Hematopoietic multipotent progenitor cell (in vitro differentiated cells): Measurements from ENCODE around the gene ABHD8. TPM values are rescaled to one million over a fixed set of nuclear protein-coding genes. Genes with fewer than 3 reads are reported as not detected.
A peak's percentile ranks its signal among the peaks of the same experiment; 100 is the strongest.

Experiments
- DNase-seq, 3 donors: peaks; one replicate each; pipeline ENCODE4 v3.0.0-alpha.2; 2011 to 2015; ENCODE audit warnings: low read depth in 2 of 3, low spot score in 2 of 3
- total RNA-seq: library from RNA; depleted of rRNA; stranded (reverse); fragments of >200 nt; gene quantifications from one replicate; pipeline ENCODE4 v1.2.3, GENCODE V29; 2012

Gene ABHD8
- total RNA-seq, 1 donor = 19.4 TPM

GRCh38 chr19:17266975-17267788 is 36.0 kb downstream of the ABHD8 start, which contains the start of gene BABAM1:
Gene BABAM1, plus strand, starts transcription at chr19:17267443. Its CDS starts 1,364 bp downstream, at chr19:17268807.
- peak; percentile 78 to 99 (median 98) for DNase-seq

- DNase-seq = peak in 1 of 3 donors; percentile 67
Measured at GRCh38 chr19:17266589-17266974, 36.6 kb downstream of the ABHD8 start.

- DNase-seq = no peak
Measured at GRCh38 chr19:17266026-17266425, 37.2 kb downstream of the ABHD8 start.

DNA sequence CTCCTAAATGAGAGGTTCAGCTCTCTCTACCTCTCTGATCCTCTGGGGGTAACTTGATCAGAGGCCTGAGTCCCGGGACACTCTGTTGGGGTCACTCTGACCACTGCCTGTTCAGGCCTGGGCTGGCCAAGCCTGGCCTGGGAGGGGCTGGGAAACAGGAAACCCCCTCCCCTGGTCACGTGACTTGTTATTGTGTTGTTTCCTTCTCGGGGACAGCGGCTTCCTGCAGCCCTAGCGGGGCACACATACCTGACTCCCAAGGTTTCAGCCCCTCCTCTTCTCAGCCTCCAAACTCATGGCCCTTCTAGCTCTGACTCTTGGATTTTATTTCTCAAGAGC is 38.6 kb downstream of the ABHD8 start, which contains the start of gene USHBP1:
Gene USHBP1, minus strand, starts transcription at position 105 of the 339 bp plus-strand sequence. CDS start 446 bp downstream, outside the sequence.
- no peak for DNase-seq

GRCh38 chr19:17263712-17264640 is 39.2 kb downstream of the ABHD8 start:
- DNase-seq = no peak

DNA sequence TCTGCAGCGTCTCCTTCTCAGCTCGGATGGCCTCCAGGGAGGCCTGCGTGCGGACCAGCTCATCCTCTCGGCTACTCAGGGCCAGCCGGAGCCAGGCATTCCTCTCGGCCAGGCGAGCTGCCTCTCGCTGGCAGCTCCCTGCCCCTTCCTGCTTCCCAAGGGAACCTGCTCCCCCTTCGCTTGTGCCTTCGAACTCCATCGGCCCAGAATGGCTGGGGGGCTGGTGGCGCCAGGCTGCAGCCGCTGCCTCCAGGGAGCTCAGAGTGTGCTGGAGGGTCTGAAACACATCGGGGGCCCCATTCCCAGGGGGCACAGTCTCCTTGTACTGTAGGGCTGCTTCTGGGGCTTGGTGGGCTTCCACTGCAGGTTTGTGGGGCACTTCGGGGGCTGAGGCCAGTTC is 40.7 kb downstream of the ABHD8 start:
- no peak for DNase-seq

GRCh38 chr19:17260842-17261325 is 42.3 kb downstream of the ABHD8 start:
- DNase-seq = peak; percentile 81 to 91 (median 85)

DNA sequence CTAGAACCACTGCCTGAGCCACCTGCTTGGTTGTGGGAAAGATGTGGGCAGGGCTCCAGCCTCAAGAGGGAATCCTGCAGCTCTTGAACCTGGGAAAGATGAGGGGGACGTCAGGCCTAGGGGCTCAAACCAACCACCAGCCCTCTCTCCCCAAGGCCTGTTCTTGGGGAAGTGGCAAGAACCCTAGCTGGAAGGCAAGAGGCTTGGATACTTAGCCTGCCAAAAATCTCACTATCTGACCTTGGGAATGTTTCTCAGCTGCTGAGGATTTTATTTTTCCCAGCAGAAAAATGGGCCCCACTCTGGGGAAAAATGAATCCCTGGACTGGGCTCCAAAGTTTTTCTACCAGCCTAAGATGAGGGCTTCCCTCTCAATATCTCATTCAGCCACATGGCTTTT is 43.3 kb downstream of the ABHD8 start:
- DNase-seq = no peak

GRCh38 chr19:17259118-17259780 is 44.0 kb downstream of the ABHD8 start:
- DNase-seq = peak in 1 of 3 donors; percentile 38

DNA sequence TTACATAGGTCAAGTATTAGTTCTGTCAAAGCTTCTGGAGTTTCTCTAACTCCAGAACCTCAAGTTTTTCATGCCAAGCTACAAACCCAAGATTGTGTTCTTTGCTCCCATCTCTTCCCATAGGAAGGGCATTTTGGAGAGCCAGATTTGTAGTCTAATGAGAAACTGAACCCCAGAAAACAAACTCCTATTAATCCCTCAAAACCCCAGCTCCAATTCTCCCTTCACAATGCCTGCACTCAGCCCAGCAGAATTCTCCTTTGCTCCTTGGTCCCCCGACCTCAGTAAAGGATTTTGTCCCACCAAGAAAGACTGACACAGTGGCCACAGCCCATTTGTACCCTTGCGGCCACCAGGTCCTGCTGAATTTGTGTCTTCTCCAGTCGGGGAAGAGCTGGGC is 47.1 kb downstream of the ABHD8 start:
- DNase-seq = no peak

DNA sequence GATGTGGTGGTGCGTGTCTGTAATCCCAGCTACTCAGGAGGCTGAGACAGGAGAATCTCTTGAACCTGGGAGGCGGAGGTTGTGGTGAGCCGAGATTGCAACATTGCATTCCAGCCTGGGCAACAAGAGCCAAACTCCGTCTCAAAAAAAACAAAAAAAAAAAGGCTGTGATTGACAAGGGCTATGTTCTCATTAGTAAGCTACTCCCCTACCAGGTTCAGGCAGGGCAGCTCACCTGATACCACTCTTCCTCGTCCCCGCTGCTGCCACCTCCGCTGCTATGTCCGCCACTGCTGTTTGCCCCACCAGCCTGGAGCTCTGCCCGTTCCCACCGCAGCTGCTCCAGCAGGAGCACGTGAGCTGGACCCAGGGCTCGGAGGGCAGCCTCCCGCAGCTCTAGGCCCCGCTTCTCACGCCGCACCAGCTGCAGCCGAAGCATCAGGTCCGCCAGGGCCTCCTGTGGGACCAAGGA is 48.0 kb downstream of the ABHD8 start:
- no peak for DNase-seq

GRCh38 chr19:17254636-17255035 is 48.6 kb downstream of the ABHD8 start:
- DNase-seq = no peak

- no peak for DNase-seq
Measured at GRCh38 chr19:17249887-17250548, 53.2 kb downstream of the ABHD8 start.

- DNase-seq = no peak
Measured at GRCh38 chr19:17248011-17248776, 55.0 kb downstream of the ABHD8 start.

DNA sequence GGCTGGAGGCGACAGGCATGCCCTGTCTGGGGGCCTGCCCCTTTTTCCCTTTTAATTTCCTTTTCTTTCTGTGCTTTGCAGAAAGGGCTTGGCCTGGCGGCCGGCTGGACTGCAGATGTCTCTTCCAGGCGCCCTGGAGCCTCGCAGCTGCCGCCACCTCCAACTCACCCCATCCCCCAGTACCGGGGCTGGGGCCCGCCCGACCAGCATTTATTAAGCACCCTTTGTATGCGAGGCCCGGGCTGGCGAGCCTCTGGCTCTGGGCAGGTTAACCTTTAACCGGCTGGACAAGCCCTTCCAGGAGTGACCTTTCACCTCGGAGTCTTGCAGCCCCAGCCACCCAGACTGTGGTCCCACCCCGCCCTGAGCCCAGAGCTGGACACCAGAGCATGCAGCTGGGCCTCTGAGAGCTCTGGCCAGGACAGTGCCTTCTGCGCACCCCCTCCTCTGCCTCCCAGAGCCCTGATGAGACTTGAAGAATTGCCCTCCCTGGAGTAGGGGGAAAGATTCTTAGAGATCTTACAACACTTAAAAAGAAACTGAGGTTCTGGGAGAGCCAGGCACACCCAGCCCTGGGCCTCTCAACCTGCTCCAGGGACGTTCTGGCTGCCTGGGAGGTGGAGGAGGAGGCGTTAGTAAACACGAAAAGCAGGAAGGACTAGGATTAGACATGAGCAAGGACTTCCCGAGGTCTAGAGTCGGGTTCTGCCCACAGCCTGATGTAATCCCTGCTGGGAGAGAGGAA is 56.4 kb downstream of the ABHD8 start:
- DNase-seq = no peak

DNA sequence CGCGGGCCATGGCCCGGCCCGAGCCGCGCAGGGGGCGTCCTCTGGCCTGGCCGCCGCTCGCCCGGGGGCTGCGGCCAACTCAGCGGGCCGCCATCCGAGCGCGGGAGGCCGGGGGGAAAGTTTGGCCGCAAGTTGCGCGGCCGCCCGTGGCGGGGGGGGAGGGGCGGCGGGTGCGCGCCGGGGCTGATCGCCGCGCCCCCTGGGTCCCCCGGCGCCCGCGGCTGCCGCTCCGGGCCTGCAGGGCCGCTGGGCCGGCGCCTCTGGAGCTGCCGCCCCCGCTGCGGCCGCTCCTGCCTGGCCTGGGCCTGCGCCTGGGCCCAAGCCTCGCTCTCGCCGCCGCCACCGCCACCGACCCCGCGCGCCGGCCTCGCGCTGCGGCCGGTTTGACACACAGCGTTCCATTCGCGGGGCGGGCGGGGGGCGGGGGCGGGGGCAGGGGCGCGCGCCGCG is 57.7 kb downstream of the ABHD8 start, which contains the start of gene NR2F6:
Gene NR2F6, minus strand, starts transcription at position 385 of the 450 bp plus-strand sequence. CDS start 699 bp downstream, outside the sequence.
- DNase-seq = no peak

- DNase-seq = no peak
Measured at GRCh38 chr19:17244618-17245534, 58.3 kb downstream of the ABHD8 start.
